ENCODE data around the gene PRDM10.
A peak's percentile ranks its signal among the peaks of the same experiment; 100 is the strongest.
"Not testable (repeated sequence)": the region's sequence is repeated elsewhere in the genome, so short reads cannot be mapped to it uniquely, and the experiment has no call there.

The PRDM10 gene

GRCh38 chr11:129894278-129895125 lies 108.1 kb downstream of the PRDM10 start:
- peak; percentile 24 to 54 for DNase-seq

- DNase-seq: no peak
Observed at GRCh38 chr11:129888451-129888850, 114.2 kb downstream of the PRDM10 start.

GRCh38 chr11:129885381-129885780 lies 117.3 kb downstream of the PRDM10 start:
- no peak for DNase-seq

- no peak for DNase-seq
Observed at GRCh38 chr11:129884581-129884980, 118.1 kb downstream of the PRDM10 start.

DNA sequence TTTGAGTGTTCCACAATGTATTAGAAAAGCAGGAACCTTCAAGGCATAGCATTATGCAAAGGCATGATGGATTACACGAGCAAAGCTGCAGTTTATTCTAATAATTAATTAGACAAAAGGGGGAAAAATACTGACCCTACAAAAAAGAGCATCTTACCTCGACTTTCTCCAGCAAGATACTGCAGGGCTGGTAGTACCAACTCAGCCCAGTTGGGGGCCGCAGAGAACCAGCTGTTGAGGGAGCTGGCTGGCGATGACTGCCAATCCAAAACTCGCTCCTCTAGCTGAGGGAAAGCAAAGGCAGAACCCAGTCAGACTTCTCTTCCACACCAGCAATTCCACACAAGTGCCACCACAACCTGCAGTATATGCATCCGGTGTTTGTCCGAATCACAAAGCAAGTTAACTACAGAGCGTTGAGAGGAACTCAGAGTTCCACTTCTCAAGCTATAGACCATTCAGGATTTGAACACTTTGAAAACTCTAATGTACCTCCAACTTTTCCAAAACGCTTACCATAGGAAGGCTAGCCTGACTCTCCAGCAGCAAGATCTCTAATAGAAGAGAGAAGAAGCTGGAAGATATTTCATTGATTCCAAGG lies 121.0 kb downstream of the PRDM10 start:
- DNase-seq: peak; percentile 66

DNA sequence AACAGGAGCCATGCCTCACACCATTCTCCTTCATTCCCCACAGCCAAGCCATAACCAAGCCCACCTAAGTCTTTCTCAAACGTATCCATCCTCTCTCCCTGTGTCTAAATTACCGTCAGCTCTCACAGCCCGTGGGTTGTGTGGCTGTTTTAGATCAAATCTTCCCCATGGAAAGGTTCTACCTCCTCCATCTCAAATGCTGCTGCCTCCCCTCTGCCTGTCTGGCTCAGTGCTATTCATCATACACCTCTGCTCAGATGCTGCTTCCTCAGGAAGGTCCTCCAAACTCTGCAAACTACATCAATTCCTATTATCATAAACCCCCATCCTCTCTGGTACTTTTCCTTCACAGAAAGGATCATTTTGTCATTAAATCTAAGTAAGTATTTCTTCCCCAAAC lies 122.3 kb downstream of the PRDM10 start:
- no peak for DNase-seq

GRCh38 chr11:129871914-129872313 lies 130.7 kb downstream of the PRDM10 start:
- DNase-seq: no peak

DNA sequence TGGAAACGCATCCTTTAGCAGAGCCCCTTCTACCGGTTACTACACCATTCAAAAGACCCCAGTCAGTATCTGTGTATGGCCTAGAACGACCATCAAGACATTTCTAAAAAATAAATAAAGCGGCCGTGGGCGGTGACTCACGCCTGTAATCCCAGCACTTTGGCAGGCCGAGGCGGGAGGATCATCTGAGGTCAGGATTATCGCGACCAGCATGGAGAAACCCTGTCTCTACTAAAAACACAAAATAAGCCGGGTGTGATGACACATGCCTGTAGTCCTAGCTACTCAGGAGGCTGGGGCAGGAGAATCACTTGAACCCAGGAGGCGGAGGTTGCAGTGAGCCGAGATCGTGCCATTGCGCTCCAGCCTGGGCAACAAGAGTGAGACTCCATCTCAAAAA lies 134.0 kb downstream of the PRDM10 start:
- DNase-seq: not testable (repeated sequence)

DNA sequence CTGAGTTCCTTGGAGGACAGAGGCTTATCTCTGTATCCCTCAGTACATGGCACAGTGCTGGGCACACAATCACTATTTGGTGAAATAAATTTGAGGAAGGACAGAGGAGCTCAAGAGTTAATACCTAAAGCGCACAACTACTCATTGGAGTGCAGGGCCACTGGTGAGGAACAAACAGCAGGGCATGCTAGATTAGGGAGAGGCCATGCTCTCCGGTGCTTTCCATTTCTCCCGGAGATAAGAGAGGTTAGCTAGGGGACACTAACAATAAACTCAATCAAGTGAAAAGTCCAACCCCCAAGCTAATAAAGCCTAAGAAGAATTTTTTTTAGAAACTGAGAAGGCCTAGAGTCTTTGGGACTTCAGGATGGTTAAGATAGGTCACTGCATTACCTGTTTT lies 136.3 kb downstream of the PRDM10 start:
- no peak for DNase-seq

DNA sequence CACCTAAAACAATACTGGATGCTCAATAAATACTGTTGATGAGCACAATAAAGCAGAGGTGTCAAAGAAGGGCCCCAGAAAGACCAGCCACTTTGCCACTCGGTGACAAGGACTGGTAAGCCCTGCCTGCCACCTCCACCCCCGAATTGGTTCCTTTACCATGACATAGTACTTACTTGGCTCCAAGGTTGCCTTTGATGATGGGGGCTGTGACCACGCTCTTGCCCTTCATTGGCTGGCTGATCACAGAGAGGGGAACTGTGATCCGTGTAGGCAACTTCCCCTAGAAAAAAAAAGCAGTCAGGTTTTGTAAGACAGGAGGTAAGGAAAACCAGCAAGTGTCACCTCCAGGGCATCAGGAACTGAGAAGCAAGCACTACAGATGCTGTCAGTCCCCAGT lies 136.9 kb downstream of the PRDM10 start:
- no peak for DNase-seq

- no peak for DNase-seq
Observed at GRCh38 chr11:129864811-129865210, 137.8 kb downstream of the PRDM10 start.

- DNase-seq: no peak
Observed at GRCh38 chr11:129861702-129862522, 140.7 kb downstream of the PRDM10 start.

- DNase-seq: no peak
Observed at GRCh38 chr11:129856036-129856435, 146.6 kb downstream of the PRDM10 start.

- DNase-seq: no peak
Observed at GRCh38 chr11:129855086-129855485, 147.5 kb downstream of the PRDM10 start.

GRCh38 chr11:129854232-129854805 lies 148.3 kb downstream of the PRDM10 start:
- no peak for DNase-seq

DNA sequence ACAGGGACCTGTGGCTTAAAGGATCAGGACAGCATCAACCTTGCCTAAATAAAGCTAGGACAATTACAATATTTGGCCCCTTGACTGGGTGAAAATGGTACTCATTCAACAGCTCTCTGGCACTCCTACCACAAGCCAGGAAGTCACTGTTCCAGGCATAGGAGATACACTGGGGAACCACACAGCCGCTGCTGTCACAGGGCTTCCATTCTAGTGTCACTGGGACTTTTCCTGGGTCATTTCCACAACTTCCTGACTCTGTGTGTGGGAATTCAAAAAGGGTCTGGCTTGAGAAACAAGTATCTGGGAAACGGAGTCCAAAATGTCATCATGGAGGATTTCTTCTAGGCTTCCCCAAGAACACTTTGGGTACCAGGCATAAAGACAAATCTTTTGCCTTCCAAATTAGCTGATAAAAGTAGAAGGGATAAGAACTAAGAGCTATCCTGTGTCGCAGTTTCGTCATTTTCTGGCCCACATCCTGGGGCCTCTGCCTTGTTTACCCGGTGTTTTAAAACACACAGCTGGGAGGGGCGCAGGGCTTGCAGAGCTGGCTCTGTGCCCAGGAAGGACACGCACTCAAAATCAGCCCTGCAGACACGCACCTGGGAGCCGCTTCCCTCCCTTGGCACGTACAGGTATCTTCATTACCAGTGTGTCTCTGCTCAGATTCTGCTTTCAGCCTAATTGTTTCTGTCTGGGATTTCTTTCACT lies 149.0 kb downstream of the PRDM10 start:
- DNase-seq: peak; percentile 32 to 44

DNA sequence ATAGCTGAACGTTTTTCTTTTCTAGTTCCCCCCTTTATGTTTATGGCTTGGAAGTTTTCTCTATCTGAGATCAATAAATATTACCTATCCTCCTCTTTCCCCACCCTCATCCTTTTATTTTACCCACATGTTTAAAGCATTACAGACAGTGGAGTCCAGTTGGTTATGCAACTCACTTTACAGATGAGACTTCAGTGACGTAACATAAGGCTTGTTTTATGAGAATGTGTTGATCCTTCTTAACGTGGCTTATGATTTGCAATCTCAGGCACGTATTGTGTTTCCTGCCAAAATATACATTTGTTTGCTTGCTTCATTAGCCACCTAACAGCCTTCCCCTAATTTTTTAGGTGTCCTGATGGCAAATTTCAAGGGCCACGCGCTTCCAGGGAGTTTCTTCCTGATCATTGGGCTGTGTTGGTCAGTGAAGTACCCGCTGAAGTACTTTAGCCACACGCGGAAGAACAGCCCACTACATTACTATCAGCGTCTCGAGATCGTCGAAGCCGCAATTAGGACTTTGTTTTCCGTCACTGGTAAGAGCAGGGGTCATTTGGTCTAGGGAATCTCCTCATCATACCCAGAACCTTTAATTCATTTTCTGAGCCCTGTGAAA lies 150.4 kb downstream of the PRDM10 start:
- no peak for DNase-seq
